Lower leg skin (tissue), 3 donors: ENCODE data around the gene MCCC1.

Source experiments
- POLR2A ChIP-seq, 2 donors: fragments of 450-650 bp; IDR thresholded peaks; one replicate each; pipeline ENCODE4 v1.6.1; 2016 to 2017; ENCODE audit warnings: antibody characterized with exemption in 2 of 2, mild to moderate bottlenecking in 1 of 2, moderate library complexity in 1 of 2
- TF ChIP-seq, protein P1 (sequence below), 3 donors: fragments of 450-650 bp; IDR thresholded peaks; one replicate each; pipeline ENCODE4 v1.5.1; 2016; ENCODE audit warnings: antibody characterized with exemption in 3 of 3, mild to moderate bottlenecking in 3 of 3, moderate library complexity in 2 of 3

DNA sequence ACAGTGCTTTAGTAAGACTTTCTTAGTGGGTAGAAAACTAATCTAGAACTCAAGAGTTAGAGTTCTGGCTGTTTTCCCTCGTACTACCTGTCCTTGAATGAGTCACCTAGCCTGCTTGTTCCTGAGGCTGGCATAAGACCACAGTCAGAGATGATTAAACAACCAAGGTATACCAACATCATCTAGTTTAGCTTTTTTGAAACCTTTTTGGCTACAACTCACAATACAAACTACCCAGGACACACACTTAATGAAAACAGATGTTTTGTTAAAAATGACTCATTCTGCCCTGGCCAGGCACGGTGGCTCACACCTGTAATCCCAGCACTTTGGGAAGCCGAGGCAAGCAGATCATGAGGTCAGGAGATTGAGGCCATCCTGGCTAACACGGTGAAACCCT lies 4.6 kb downstream of the MCCC1 start:
- TF ChIP-seq, protein P1, sequence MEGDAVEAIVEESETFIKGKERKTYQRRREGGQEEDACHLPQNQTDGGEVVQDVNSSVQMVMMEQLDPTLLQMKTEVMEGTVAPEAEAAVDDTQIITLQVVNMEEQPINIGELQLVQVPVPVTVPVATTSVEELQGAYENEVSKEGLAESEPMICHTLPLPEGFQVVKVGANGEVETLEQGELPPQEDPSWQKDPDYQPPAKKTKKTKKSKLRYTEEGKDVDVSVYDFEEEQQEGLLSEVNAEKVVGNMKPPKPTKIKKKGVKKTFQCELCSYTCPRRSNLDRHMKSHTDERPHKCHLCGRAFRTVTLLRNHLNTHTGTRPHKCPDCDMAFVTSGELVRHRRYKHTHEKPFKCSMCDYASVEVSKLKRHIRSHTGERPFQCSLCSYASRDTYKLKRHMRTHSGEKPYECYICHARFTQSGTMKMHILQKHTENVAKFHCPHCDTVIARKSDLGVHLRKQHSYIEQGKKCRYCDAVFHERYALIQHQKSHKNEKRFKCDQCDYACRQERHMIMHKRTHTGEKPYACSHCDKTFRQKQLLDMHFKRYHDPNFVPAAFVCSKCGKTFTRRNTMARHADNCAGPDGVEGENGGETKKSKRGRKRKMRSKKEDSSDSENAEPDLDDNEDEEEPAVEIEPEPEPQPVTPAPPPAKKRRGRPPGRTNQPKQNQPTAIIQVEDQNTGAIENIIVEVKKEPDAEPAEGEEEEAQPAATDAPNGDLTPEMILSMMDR (IDR thresholded peaks at IDR 0.05) = no peak
- TF ChIP-seq POLR2A (IDR thresholded peaks at IDR 0.05) = no peak
